ENCODE measurements around the gene PFDN6.

The PFDN6 gene

GRCh38 chr6:33318426-33319073, 29.1 kb downstream of the PFDN6 start:
- no peak for DNase-seq

- DNase-seq, result no peak
Observed at GRCh38 chr6:33319939-33320314, 30.5 kb downstream of the PFDN6 start.

- DNase-seq, result no peak
Observed at GRCh38 chr6:33320315-33321181, 31.1 kb downstream of the PFDN6 start.

- DNase-seq, result no peak
Observed at GRCh38 chr6:33321227-33321626, 31.8 kb downstream of the PFDN6 start.

GRCh38 chr6:33323623-33323948, 34.2 kb downstream of the PFDN6 start:
- no peak for DNase-seq

- no peak for DNase-seq
Observed at GRCh38 chr6:33324125-33324524, 34.7 kb downstream of the PFDN6 start.

GRCh38 chr6:33329058-33329457, 39.7 kb downstream of the PFDN6 start:
- DNase-seq, result no peak

- no peak for DNase-seq
Observed at GRCh38 chr6:33330736-33331135, 41.3 kb downstream of the PFDN6 start.

- no peak for DNase-seq
Observed at GRCh38 chr6:33333666-33334065, 44.3 kb downstream of the PFDN6 start.

GRCh38 chr6:33335916-33336315, 46.5 kb downstream of the PFDN6 start:
- no peak for DNase-seq

- no peak for DNase-seq
Observed at GRCh38 chr6:33336495-33336894, 47.1 kb downstream of the PFDN6 start.

GRCh38 chr6:33339193-33339592, 49.8 kb downstream of the PFDN6 start:
- no peak for DNase-seq
